ENCODE results near the gene NFKBIB.

NFKBIB gene

GRCh38 chr19:38953677-38954076 is 53.9 kb downstream of the NFKBIB start:
- DNase-seq (ENCODE audit: extremely low read depth in 1 of 2, low read depth in 1 of 2) = no peak

GRCh38 chr19:38956264-38956663 is 56.5 kb downstream of the NFKBIB start:
- DNase-seq (ENCODE audit: extremely low read depth in 1 of 2, low read depth in 1 of 2) = no peak

- no peak for DNase-seq (ENCODE audit: extremely low read depth in 1 of 2, low read depth in 1 of 2)
Observed at GRCh38 chr19:38958301-38958700, 58.5 kb downstream of the NFKBIB start.
